K562 (cell line): ENCODE data around the gene OSGEPL1. TPM values are rescaled to one million over a fixed set of nuclear protein-coding genes. Genes with fewer than 3 reads are reported as not detected.

Experiments
- EWSR1 ChIP-seq: fragments of 450-650 bp; IDR thresholded peaks from 2 replicates; pipeline ENCODE4 v1.6.1; 2018; ENCODE audit warnings: borderline replicate concordance, mild to moderate bottlenecking, low read depth, moderate library complexity; ENCODE audit not compliant: partially characterized antibody
- FOXA1 ChIP-seq: fragments of 450-650 bp; IDR thresholded peaks from 2 replicates; pipeline ENCODE4 v1.6.1; 2016; ENCODE audit warnings: mild to moderate bottlenecking, borderline replicate concordance
- L3MBTL2 ChIP-seq: fragments of 450-650 bp; IDR thresholded peaks from 2 replicates; pipeline ENCODE4 v1.6.1; 2016; ENCODE audit warnings: mild to moderate bottlenecking, moderate library complexity
- NCOA6 ChIP-seq: fragments of 450-650 bp; IDR thresholded peaks from 2 replicates; pipeline ENCODE4 v1.6.1; 2017; ENCODE audit warnings: mild to moderate bottlenecking
- NCOR1 ChIP-seq: fragments of 450-650 bp; IDR thresholded peaks from 2 replicates; pipeline ENCODE4 v1.6.1; 2016; ENCODE audit warnings: mild to moderate bottlenecking, moderate library complexity
- NFRKB ChIP-seq: fragments of 450-650 bp; IDR thresholded peaks from 2 replicates; pipeline ENCODE4 v1.6.1; 2016; ENCODE audit warnings: low read depth
- PCBP1 ChIP-seq: fragments of 200-400 bp; formaldehyde crosslinking; IDR thresholded peaks from 2 replicates; pipeline ENCODE4 v1.6.1; 2018; ENCODE audit warnings: mild to moderate bottlenecking, low read depth, low read length; ENCODE audit not compliant: poor library complexity, severe bottlenecking
- POLR2G ChIP-seq: fragments of 200-400 bp; formaldehyde crosslinking; IDR thresholded peaks from 2 replicates; pipeline ENCODE4 v1.6.1; 2017; ENCODE audit warnings: low read depth, mild to moderate bottlenecking, antibody characterized with exemption, low read length, moderate library complexity
- RBFOX2 ChIP-seq: fragments of 200-400 bp; formaldehyde crosslinking; IDR thresholded peaks from 2 replicates; pipeline ENCODE4 v1.6.1; 2017; ENCODE audit warnings: low read depth, mild to moderate bottlenecking, low read length, moderate library complexity
- RBM25 ChIP-seq: fragments of 200-400 bp; formaldehyde crosslinking; IDR thresholded peaks from 2 replicates; pipeline ENCODE4 v1.6.1; 2018; ENCODE audit warnings: low read length, low read depth, moderate library complexity; ENCODE audit not compliant: severe bottlenecking
- SOX6 ChIP-seq: fragments of 450-650 bp; IDR thresholded peaks from 2 replicates; pipeline ENCODE4 v1.6.1; 2014; ENCODE audit warnings: mild to moderate bottlenecking
- XRCC3 ChIP-seq: fragments of 450-650 bp; IDR thresholded peaks from 2 replicates; pipeline ENCODE4 v1.6.1; 2017; ENCODE audit warnings: mild to moderate bottlenecking, moderate library complexity
- YY1 ChIP-seq, 3 experiments: IDR thresholded peaks; 2 replicates each; pipeline ENCODE4 v1.6.1; 2011; ENCODE audit warnings: low read length in 2 of 3, mild to moderate bottlenecking in 2 of 3, moderate library complexity in 2 of 3, borderline replicate concordance in 1 of 3, control low read depth in 1 of 3, low read depth in 1 of 3; ENCODE audit not compliant: insufficient read depth in 3 of 3, insufficient replicate concordance in 2 of 3, control insufficient read depth in 1 of 3, insufficient read length in 1 of 3; ENCODE audit errors: extremely low read depth in 1 of 3
- ZBED1 ChIP-seq: IDR thresholded peaks from 2 replicates; pipeline ENCODE4 v1.6.1; 2014
- ZNF174 ChIP-seq: fragments of 250-450 bp; sonication (Bioruptor Pico); IDR thresholded peaks from 2 replicates; pipeline ENCODE4 v1.4.0; 2020; ENCODE audit warnings: mild to moderate bottlenecking
- polyA plus RNA-seq, 8 experiments: library from polyadenylated mRNA; depleted of rRNA in 4 of 8; stranded (reverse) in 5 of 8; unstranded in 3 of 8; fragments of >200 nt; fragmentation: Nextera tagmentation in 2 of 8; fragmentation: Illumina TruSeq in 1 of 8; extraction: Ambion mirVana in 2 of 8; extraction: Trizol in 1 of 8; gene quantifications; 2 replicates each; pipeline versions ENCODE4 v1.2.1 to v1.2.3, GENCODE V29; 2011 to 2014; ENCODE audit warnings: inconsistent platforms in 1 of 8, missing spikeins in 1 of 8
- total RNA-seq, 7 experiments: library from RNA; depleted of rRNA in 6 of 7; stranded (reverse); fragments of >200 nt in 6 of 7; fragmentation: Illumina TruSeq in 2 of 7; extraction: Trizol in 2 of 7; gene quantifications; 2 replicates each; pipeline versions ENCODE4 v1.2.1 to v1.2.3, GENCODE V29; 2011 to 2021; ENCODE audit warnings: low replicate concordance in 1 of 7
- TF ChIP-seq, protein P1 (sequence below): fragments of 250-450 bp; sonication (Bioruptor Pico); IDR thresholded peaks from 2 replicates; pipeline ENCODE4 v1.8.0; 2022; ENCODE audit warnings: inconsistent platforms, mild to moderate bottlenecking, moderate library complexity, borderline replicate concordance
- TF ChIP-seq, protein P2 (sequence below): fragments of 450-650 bp; IDR thresholded peaks from 2 replicates; pipeline ENCODE4 v1.6.1; 2016; ENCODE audit warnings: missing biosample characterization, missing genetic modification characterization
- TF ChIP-seq, protein P3 (sequence below): sonication (generic); formaldehyde crosslinking; IDR thresholded peaks from 2 replicates; pipeline ENCODE4 v1.8.0; 2022; ENCODE audit warnings: missing genetic modification reagents, mild to moderate bottlenecking, moderate library complexity, borderline replicate concordance
- TF ChIP-seq, protein P4 (sequence below): IDR thresholded peaks from 2 replicates; pipeline ENCODE4 v1.6.1; 2016; ENCODE audit warnings: missing genetic modification characterization, missing compliant biosample characterization
- TF ChIP-seq, protein P5 (sequence below): fragments of 450-650 bp; IDR thresholded peaks from 2 replicates; pipeline ENCODE4 v1.7.1; 2018; ENCODE audit warnings: mild to moderate bottlenecking, low read depth; ENCODE audit not compliant: partially characterized antibody

Gene OSGEPL1
- total and polyA plus RNA-seq, 9 of the 15 experiments (the other 6 are each of a cell fraction or from before 2014, with no cell fraction given), result 2.5 to 10.8 (median 6.5) TPM

DNA sequence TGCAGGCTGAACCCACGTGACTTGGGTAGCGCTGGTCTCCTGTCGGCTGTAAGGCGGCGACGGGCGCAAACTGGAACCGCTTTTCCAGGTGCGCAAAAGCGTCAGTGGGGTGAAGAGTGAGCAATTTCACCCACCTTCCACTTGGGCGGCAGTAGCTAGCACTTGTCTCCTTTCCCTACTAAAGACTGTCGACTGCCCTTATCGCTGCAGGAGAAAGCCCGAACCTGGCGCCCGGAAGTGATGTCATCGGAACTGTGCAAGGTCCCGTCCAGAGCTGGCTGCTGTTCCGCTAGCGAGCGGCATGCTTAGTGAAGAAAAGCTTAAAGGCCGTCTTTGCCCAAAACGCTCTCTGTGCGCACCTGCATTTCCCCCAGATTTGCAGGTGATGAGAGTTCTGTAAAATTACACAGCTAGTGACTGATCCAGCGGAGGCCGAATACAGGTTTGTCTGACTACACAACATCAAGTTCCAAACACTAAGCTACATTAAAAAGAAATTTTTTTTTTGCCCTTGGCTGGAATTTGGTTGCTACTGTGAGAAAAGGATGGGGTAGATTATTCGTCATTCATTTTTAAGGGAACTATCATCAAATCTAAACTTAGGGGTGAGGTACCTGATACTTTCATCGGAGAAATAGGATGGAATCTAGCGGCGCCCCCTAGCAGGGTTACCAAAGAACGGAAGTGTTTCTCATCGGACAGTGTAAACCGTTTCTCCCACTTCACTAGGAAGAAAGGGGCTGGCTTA is at the start of gene OSGEPL1 (continued):
- TF ChIP-seq, protein P1, sequence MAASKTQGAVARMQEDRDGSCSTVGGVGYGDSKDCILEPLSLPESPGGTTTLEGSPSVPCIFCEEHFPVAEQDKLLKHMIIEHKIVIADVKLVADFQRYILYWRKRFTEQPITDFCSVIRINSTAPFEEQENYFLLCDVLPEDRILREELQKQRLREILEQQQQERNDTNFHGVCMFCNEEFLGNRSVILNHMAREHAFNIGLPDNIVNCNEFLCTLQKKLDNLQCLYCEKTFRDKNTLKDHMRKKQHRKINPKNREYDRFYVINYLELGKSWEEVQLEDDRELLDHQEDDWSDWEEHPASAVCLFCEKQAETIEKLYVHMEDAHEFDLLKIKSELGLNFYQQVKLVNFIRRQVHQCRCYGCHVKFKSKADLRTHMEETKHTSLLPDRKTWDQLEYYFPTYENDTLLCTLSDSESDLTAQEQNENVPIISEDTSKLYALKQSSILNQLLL (CRISPR knock-in tag), result no peak
- TF ChIP-seq ZNF174 (CRISPR knock-in tag), result no peak
- no peak for TF ChIP-seq XRCC3
- TF ChIP-seq POLR2G, result peak; percentile 69
- no peak for TF ChIP-seq NCOR1
- peak; percentile 62; the same call in 1 of the 2 replicates for TF ChIP-seq L3MBTL2
- TF ChIP-seq RBFOX2, result peak; percentile 77
- no peak for TF ChIP-seq SOX6
- peak in 2 of 3 experiments; percentile 10 to 61 for TF ChIP-seq YY1 (IDR thresholded peaks at IDR 0.05; ENCODE audit: borderline replicate concordance in 1 of 3, control insufficient read depth in 1 of 3, extremely low read depth in 1 of 3, insufficient read depth in 3 of 3, insufficient read length in 1 of 3, insufficient replicate concordance in 2 of 3, low read depth in 1 of 3, low read length in 2 of 3)
- TF ChIP-seq RBM25, result no peak
- no peak for TF ChIP-seq EWSR1
- TF ChIP-seq NCOA6, result no peak
- no peak for TF ChIP-seq FOXA1
- no peak for TF ChIP-seq ZBED1
- no peak for TF ChIP-seq PCBP1
- TF ChIP-seq, protein P2, sequence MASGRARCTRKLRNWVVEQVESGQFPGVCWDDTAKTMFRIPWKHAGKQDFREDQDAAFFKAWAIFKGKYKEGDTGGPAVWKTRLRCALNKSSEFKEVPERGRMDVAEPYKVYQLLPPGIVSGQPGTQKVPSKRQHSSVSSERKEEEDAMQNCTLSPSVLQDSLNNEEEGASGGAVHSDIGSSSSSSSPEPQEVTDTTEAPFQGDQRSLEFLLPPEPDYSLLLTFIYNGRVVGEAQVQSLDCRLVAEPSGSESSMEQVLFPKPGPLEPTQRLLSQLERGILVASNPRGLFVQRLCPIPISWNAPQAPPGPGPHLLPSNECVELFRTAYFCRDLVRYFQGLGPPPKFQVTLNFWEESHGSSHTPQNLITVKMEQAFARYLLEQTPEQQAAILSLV, result no peak
- TF ChIP-seq, protein P3, sequence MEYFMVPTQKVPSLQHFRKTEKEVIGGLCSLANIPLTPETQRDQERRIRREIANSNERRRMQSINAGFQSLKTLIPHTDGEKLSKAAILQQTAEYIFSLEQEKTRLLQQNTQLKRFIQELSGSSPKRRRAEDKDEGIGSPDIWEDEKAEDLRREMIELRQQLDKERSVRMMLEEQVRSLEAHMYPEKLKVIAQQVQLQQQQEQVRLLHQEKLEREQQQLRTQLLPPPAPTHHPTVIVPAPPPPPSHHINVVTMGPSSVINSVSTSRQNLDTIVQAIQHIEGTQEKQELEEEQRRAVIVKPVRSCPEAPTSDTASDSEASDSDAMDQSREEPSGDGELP (CRISPR knock-in tag), result peak; percentile 67; the same call in 1 of the 2 replicates
- TF ChIP-seq, protein P4, sequence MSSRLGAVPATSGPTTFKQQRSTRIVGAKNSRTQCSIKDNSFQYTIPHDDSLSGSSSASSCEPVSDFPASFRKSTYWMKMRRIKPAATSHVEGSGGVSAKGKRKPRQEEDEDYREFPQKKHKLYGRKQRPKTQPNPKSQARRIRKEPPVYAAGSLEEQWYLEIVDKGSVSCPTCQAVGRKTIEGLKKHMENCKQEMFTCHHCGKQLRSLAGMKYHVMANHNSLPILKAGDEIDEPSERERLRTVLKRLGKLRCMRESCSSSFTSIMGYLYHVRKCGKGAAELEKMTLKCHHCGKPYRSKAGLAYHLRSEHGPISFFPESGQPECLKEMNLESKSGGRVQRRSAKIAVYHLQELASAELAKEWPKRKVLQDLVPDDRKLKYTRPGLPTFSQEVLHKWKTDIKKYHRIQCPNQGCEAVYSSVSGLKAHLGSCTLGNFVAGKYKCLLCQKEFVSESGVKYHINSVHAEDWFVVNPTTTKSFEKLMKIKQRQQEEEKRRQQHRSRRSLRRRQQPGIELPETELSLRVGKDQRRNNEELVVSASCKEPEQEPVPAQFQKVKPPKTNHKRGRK (tag), result no peak
- TF ChIP-seq, protein P5, sequence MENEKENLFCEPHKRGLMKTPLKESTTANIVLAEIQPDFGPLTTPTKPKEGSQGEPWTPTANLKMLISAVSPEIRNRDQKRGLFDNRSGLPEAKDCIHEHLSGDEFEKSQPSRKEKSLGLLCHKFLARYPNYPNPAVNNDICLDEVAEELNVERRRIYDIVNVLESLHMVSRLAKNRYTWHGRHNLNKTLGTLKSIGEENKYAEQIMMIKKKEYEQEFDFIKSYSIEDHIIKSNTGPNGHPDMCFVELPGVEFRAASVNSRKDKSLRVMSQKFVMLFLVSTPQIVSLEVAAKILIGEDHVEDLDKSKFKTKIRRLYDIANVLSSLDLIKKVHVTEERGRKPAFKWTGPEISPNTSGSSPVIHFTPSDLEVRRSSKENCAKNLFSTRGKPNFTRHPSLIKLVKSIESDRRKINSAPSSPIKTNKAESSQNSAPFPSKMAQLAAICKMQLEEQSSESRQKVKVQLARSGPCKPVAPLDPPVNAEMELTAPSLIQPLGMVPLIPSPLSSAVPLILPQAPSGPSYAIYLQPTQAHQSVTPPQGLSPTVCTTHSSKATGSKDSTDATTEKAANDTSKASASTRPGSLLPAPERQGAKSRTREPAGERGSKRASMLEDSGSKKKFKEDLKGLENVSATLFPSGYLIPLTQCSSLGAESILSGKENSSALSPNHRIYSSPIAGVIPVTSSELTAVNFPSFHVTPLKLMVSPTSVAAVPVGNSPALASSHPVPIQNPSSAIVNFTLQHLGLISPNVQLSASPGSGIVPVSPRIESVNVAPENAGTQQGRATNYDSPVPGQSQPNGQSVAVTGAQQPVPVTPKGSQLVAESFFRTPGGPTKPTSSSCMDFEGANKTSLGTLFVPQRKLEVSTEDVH, result peak; percentile 18
- TF ChIP-seq NFRKB, result peak; percentile 37; the same call in 1 of the 2 replicates
